Stomach (tissue), 4 donors: ENCODE data around the gene COL18A1.
"Not testable (repeated sequence)": the region's sequence is repeated elsewhere in the genome, so short reads cannot be mapped to it uniquely, and the experiment has no call there.

Experiments used
- CTCF ChIP-seq, 7 experiments: fragments of 450-650 bp in 4 of 7; fragments of 200-600 bp in 3 of 7; sonication (generic) in 3 of 7; IDR thresholded peaks; one replicate each; pipeline ENCODE4 v1.5.1; 2016 to 2019; ENCODE audit warnings: antibody characterized with exemption in 7 of 7, control low read depth in 2 of 7, mild to moderate bottlenecking in 1 of 7
- EP300 ChIP-seq: sonication (generic); formaldehyde crosslinking; IDR thresholded peaks from one replicate; pipeline ENCODE4 v1.6.1; 2017; ENCODE audit warnings: antibody characterized with exemption

GRCh38 chr21:45527151-45527999 is 122.4 kb downstream of the COL18A1 start:
- TF ChIP-seq CTCF (IDR thresholded peaks at IDR 0.05): peak in 1 of 7 experiments; percentile 11
- not testable (repeated sequence) for TF ChIP-seq EP300
